ENCODE results near the gene PLAA. TPM values are rescaled to one million over a fixed set of nuclear protein-coding genes. Genes with fewer than 3 reads are reported as not detected.

The PLAA gene
- 48.0 and 55.5 TPM in 2 replicates for total RNA-seq

GRCh38 chr9:26946753-26947727, at the start of gene PLAA:
Gene PLAA (minus strand): TSS chr9:26947242. CDS start chr9:26947045, 197 bp downstream.

GRCh38 chr9:26955921-26956859, 9.1 kb upstream of the PLAA start, which contains the start of gene IFT74:
Gene IFT74 (plus strand): TSS chr9:26956412. CDS start chr9:26961968, 5,556 bp downstream.

GRCh38 chr9:26892251-26893029, 54.6 kb downstream of the PLAA start, which contains the start of gene CAAP1:
Gene CAAP1 (minus strand): TSS chr9:26892802. CDS start chr9:26892715, 87 bp downstream.

Other genes starting within 250 kb of the PLAA start
- 12.9 and 19.3 TPM in 2 replicates for gene CAAP1, start 54.4 kb downstream of the PLAA start, total RNA-seq
- 8.8 and 9.3 TPM in 2 replicates for gene IFT74, start 9.2 kb upstream of the PLAA start, total RNA-seq
- not detected in 2 replicates for gene LRRC19, start 58.4 kb upstream of the PLAA start, total RNA-seq
- 91.3 and 91.8 TPM in 2 replicates for gene TEK, start 162.0 kb upstream of the PLAA start, total RNA-seq